Daoy (cell line): ENCODE measurements around the gene OR5B17. TPM values are rescaled to one million over a fixed set of nuclear protein-coding genes. Genes with fewer than 3 reads are reported as not detected.
"Not testable (repeated sequence)": the region's sequence is repeated elsewhere in the genome, so short reads cannot be mapped to it uniquely, and the experiment has no call there.

Source experiments
- DNase-seq: peaks from one replicate; pipeline ENCODE4 v3.0.0-alpha.2; 2015; ENCODE audit warnings: low read depth
- total RNA-seq: library from RNA; depleted of rRNA; stranded (reverse); fragments of >200 nt; shearing (Covaris generic); gene quantifications from 2 replicates; pipeline ENCODE4 v1.2.3, GENCODE V29; 2014; rRNA removed

Gene OR5B17
- total RNA-seq = not detected in 2 replicates

GRCh38 chr11:58358969-58359368 lies at the start of gene OR5B17:
Gene OR5B17, minus strand, starts transcription at chr11:58359069. Its CDS starts 0 bp downstream, at chr11:58359069.
- no peak for DNase-seq

DNA sequence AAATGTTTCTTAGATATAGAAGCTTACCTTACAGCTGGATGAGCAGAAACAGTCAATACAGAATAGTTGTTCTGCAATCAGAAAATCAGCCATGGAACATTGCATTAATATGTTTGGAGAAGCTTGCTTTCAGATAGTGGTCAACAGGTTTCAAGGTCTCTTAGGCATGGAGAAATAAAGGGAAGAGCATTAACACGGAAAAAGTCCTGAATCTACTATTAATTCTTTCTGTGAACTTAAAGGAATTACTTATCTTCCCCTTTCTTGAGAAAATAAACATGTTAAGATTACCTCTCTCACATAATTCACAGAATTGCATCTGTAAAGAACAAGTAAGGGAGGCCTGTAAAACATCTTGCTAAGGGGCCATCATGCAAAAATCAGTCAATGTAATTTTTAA lies 47.9 kb upstream of the OR5B17 start, which contains the start of gene OR5B3:
Gene OR5B3, minus strand, starts transcription at position 101 of the 400 bp plus-strand sequence. CDS start 3,465 bp downstream, outside the sequence.
- DNase-seq = no peak

- DNase-seq = not testable (repeated sequence)
Measured at GRCh38 chr11:58399622-58400021, 40.8 kb upstream of the OR5B17 start.

GRCh38 chr11:58395581-58395980 lies 36.7 kb upstream of the OR5B17 start:
- DNase-seq = no peak

DNA sequence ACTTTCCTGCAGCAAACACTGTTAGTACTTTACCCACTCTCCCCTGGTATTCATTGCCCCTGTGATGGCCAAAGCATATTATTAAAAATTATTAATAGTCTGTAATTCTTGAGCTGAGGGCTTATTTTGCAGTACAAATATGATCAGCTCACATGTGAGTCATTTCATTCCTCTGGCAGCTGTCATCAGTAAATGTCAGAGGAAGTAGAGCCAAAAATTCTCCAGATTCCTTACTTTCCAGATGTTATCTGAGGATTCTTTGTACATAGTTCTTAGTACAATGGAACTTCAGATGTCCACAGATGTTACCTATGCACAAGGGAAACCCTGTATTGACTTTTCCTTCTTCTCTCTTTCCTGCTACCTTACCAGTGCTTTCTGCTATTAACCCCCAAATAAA lies 35.3 kb upstream of the OR5B17 start:
- no peak for DNase-seq

GRCh38 chr11:58392746-58393145 lies 33.9 kb upstream of the OR5B17 start:
- DNase-seq = no peak

- no peak for DNase-seq
Measured at GRCh38 chr11:58391879-58392278, 33.0 kb upstream of the OR5B17 start.

DNA sequence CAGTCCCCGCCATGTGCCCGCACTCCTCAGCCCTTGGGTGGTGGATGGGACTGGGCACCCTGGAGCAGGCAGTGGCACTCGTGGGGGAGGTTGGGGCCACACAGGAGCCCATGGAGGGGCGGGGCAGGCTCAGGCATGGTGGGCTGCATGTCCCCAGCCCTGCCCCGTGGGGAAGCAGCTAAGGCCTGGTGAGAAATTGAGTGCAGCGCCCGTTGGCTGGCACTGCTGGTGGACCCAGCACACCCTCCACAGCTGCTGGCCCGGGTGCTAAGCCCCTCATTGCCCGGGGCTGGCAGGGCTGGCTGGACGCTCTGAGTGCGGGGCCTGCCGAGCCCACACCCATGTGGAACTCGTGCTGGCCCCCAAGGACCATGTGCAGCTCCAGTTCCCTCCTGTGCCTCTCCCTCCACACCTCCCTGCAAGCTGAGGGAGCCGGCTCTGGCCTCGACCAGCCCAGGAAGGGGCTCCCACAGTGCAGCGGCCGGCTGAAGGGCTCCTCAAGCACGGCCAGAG lies 31.7 kb upstream of the OR5B17 start:
- no peak for DNase-seq

GRCh38 chr11:58354727-58355126 lies 4.1 kb downstream of the OR5B17 start:
- DNase-seq = no peak

- DNase-seq = no peak
Measured at GRCh38 chr11:58345204-58345603, 13.7 kb downstream of the OR5B17 start.

- peak; percentile 43 for DNase-seq
Measured at GRCh38 chr11:58334708-58335107, 24.2 kb downstream of the OR5B17 start.

DNA sequence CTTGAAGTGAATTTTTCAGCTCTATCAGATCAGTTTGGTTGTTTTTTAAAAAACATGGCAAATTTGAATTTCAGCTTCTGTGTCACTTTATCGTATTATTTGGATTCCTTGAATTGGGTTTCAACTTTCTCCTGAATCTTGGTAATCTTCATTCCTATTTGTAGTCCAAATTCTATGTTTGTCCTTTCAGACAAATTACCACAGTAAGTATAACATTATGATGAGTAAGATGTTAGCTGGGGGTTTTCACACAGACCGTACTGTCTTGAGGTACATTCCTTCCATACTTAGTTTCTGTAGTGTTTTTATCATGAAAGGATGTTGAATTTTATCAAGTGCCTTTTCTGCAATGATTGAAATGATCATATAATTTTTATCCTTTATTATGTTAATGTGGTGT lies 28.0 kb downstream of the OR5B17 start:
- no peak for DNase-seq

- DNase-seq = no peak
Measured at GRCh38 chr11:58318532-58318931, 40.3 kb downstream of the OR5B17 start.

DNA sequence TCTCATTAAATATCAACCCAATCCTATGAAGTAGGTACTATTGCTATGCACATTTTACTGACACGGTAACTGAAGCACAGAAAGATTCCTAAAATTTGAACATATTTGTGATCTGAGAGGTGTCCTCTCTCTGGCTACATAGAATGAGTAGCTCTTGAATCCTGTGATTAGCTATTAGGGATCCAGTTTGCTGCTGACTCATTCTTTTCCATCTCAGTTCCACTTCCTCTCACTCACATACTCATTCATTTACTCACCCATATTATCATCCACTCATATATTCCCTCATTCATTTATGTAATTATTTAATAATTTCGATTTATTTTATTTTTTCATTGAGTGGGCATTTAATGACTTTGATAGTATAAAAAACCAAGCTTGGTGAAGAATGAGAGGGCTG lies 42.7 kb downstream of the OR5B17 start:
- no peak for DNase-seq

Other genes starting within 250 kb of the OR5B17 start
- not detected in 2 replicates for gene OR9I1, start 233.5 kb downstream of the OR5B17 start, total RNA-seq
- gene OR9Q2, start 170.0 kb downstream of the OR5B17 start, total RNA-seq = not detected in 2 replicates
- not detected in 2 replicates for gene OR1S2, start 154.9 kb downstream of the OR5B17 start, total RNA-seq
- gene OR1S1, start 146.3 kb downstream of the OR5B17 start, total RNA-seq = not detected in 2 replicates
- gene OR10Q1, start 130.2 kb downstream of the OR5B17 start, total RNA-seq = not detected in 2 replicates
- not detected in 2 replicates for gene OR10W1, start 90.8 kb downstream of the OR5B17 start, total RNA-seq
- gene OR5B3, start 47.8 kb upstream of the OR5B17 start, total RNA-seq = not detected in 2 replicates
- not detected in 2 replicates for gene OR5B2, start 69.1 kb upstream of the OR5B17 start, total RNA-seq
- not detected in 2 replicates for gene OR5B12, start 83.2 kb upstream of the OR5B17 start, total RNA-seq
- not detected in 2 replicates for gene OR5B21, start 149.0 kb upstream of the OR5B17 start, total RNA-seq
- 94.8 and 132 TPM in 2 replicates for gene LPXN, start 216.8 kb upstream of the OR5B17 start, total RNA-seq
- gene ZFP91, start 220.0 kb upstream of the OR5B17 start, total RNA-seq = 44.6 and 50.5 TPM in 2 replicates